Limb (tissue), 2 donors: ENCODE data around the gene LCN2.
A peak's percentile ranks its signal among the peaks of the same experiment; 100 is the strongest.

Experiments
- DNase-seq, 2 donors: peaks; one replicate each; pipeline ENCODE4 v3.0.0-alpha.2; 2016; ENCODE audit errors: extremely low spot score in 2 of 2

Gene LCN2

DNA sequence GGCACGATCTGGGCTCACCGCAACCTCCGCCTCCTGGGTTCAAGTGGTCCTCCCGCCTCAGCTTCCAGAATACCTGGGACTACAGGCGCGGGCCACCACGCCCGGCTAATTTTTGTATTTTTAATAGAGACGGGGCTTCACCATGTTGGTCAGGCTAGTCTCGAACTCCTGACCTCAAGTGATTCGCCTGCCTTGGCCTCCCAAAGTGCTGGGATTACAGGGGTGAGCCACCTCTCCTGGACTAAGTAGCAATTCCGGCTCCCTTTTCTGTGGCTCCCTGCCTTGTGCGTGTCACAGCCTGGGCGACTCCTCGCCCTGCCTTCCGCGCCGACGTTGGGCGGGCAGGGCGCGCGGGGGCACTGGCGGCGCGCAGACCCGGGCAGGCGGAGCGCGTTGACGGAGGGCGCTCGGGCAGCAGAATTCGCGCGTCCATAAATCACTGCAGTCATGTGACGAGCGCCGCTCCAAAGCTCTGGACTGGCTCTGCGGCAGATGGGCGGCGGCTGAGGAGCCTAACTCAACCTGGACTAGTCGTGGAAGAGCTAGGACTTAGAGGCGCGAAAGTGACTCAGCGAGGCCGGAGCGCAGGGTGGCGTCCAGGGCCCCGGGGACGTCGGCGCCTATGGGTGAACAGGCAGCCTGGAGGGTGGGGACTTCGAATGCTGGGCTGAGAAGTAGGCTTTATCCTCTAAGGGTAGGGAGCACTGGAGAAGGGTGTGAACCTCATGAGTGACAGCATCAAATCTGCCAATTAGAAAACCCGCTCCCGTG, 43.5 kb downstream of the LCN2 start:
- peak; percentile 76 to 90 for DNase-seq

DNA sequence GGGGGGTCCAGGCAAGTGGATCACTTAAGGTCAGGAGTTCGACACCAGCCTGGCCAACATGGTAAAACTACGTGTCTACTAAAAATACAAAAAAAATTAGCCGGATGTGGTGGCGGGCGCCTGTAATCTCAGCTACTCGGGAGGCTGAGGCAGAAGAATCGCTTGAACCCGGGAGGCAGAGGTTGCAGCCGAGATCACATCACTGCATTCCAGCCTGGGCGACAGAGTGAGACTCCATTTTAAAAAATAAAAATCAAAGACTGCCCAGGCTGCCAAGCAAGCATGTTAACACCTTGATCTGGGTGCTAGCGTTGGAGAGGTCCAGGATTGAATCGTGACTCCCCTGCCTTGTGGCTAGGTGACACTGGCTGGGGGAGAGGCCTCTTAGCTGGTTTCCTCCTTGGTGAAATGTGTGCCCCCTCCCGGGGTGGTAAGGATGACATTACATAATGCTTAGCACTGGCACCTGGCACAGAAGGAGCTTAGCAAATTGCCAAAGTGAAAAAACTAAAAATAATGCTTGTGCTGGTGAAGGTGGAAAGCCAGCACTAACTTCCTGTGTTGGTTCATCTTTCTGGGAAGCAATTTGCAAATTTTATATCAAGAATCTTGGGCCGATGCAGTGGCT, 44.3 kb downstream of the LCN2 start:
- no peak for DNase-seq

DNA sequence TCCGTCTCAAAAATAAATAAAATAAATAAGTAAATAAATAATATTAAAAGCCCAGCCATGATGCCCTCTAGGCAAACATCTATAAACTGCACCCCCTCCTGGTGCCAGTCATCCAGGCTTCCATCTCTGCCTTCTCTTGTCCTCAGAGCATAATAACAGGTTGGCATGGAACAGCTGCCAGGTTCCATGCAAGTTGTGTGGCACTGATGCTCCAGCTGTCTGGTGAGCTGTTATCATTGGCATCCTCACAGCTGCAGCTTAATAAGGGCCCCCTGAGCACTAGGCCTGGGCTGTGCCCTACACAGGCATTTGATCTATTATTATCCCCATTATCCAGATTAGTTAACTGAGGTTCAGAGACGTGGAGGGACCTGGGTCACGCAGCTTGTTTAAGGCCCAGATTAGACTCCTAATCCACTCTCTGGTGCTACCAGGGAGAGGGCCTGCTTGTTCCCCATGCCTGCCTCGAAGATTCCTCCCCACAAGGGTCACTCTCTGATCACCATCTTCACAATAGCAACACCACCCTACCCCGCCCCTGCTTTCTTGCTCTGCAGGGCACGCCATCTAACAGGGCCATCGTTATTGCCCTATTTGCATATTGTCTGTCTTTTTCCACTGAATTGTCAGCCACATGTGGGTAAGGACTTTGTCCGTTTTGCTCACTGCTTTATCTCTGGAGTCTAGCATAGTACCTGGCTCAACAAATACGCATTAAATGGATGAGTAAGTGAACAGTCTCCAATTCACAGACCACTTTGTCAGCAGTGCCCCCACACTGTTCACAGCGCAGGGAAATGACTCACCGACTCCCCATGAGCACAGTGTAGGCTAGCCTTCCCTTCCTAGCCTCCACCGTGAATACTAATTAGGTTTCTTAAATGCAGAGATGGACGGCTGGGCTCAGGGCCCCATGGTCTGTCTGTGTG, 52.5 kb downstream of the LCN2 start:
- DNase-seq = peak in 1 of 2 donors; percentile 21

DNA sequence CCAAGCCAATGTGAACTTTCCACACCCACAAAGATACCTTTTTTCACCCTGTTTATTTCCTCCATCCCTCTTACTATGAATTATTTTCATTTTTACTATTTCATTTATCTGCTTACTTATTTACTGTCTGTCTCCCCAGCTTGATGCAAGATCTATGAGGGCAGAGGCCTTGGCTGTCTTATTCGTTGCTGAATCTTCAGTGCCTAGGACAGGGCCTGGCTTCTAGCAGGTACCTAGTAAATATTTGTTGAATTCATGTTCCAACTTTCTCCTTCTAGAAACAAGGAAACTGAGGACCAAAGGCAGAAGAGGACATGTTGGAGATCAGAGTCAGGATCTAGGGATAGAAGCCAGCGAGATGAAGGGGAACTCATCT, 53.4 kb downstream of the LCN2 start:
- no peak for DNase-seq
